HCT116 (cell line): ENCODE results near the gene PHTF1. TPM values are rescaled to one million over a fixed set of nuclear protein-coding genes. Genes with fewer than 3 reads are reported as not detected.

Source experiments
- ATAC-seq: fragments of 200-7000 bp; cut with Tn5 transposase; 2 replicates; pipeline ENCODE4 v1.9.1; 2020; ENCODE audit warnings: mild to moderate bottlenecking, moderate library complexity
- BruUV-seq: library from RNA; stranded (reverse); fragments of 400-500 nt; replicated peaks from 2 replicates; lab custom pipeline; 2021; lab: Mats Ljungman, UMichigan
- CTCF ChIA-PET: fragments of 300-600 bp; sonication (Branson Sonifier 250); formaldehyde crosslinking; loops from one replicate; lab custom pipeline; 2021; ENCODE audit warnings: antibody characterized with exemption; lab: Charles Lee
- POLR2A ChIA-PET: fragments of 300-600, 350-600 bp; sonication (Branson Sonifier 250); formaldehyde crosslinking; loops from one replicate; lab custom pipeline; 2021; ENCODE audit warnings: antibody characterized with exemption; lab: Charles Lee
- RAD21 ChIA-PET, 2 experiments: fragments of 300-600 bp; sonication (Branson Sonifier 250); formaldehyde crosslinking; loops; one replicate each; lab custom pipeline; 2023; ENCODE audit warnings: low total read pairs in 2 of 2; ENCODE audit not compliant: uncharacterized antibody in 2 of 2, unreplicated experiment in 2 of 2, low non-redundant PET in 1 of 2; lab: Charles Lee
- DNase-seq: peaks from one replicate; pipeline ENCODE4 v3.0.0-alpha.2; 2010; ENCODE audit warnings: low read depth, low spot score
- H2AFZ ChIP-seq: fragments of 200-600 bp; shearing (Covaris generic), sonication (generic); 2 replicates; pipeline ENCODE4 v1.6.1; 2017; ENCODE audit warnings: low read depth, mixed run types, mixed read lengths, antibody characterized with exemption, low read length; ENCODE audit not compliant: poor library complexity, severe bottlenecking
- H3K27ac ChIP-seq: 2 replicates; pipeline ENCODE4 v1.5.1; 2012; ENCODE audit warnings: low read depth, low read length
- H3K27me3 ChIP-seq: fragments of 200-600 bp; sonication (generic); 2 replicates; pipeline ENCODE4 v1.6.1; 2016; ENCODE audit warnings: mixed run types, low read length, mixed read lengths; ENCODE audit not compliant: insufficient read depth
- H3K36me3 ChIP-seq, 2 experiments: fragments of 200-500 bp in 1 of 2; fragments of 200-600 bp in 1 of 2; sonication (Bioruptor generic) in 1 of 2; sonication (generic) in 1 of 2; 2 replicates each; pipeline versions ENCODE4 v1.5.1 to v1.6.1; 2014 to 2016; ENCODE audit warnings: low read length in 2 of 2, inconsistent platforms in 1 of 2, mixed read lengths in 1 of 2, mixed run types in 1 of 2; ENCODE audit not compliant: insufficient read depth in 2 of 2, control insufficient read depth in 1 of 2
- H3K4me1 ChIP-seq, 2 experiments: fragments of 200-600 bp in 1 of 2; sonication (generic) in 1 of 2; 2 replicates each; pipeline versions ENCODE4 v1.5.1 to v1.6.1; 2012 to 2017; ENCODE audit warnings: low read length in 2 of 2, inconsistent platforms in 1 of 2, mild to moderate bottlenecking in 1 of 2, mixed read lengths in 1 of 2, mixed run types in 1 of 2, moderate library complexity in 1 of 2; ENCODE audit not compliant: insufficient read depth in 2 of 2, control insufficient read depth in 1 of 2
- H3K4me2 ChIP-seq: fragments of 200-600 bp; sonication (generic); 2 replicates; pipeline ENCODE4 v1.6.1; 2017; ENCODE audit warnings: mixed run types, low read length, mixed read lengths
- H3K4me3 ChIP-seq, 2 experiments: fragments of 200-600 bp in 1 of 2; sonication (generic) in 1 of 2; replicated peaks in 1 of 2; 2 replicates each; pipeline ENCODE4 v1.5.1; 2011 to 2016; ENCODE audit warnings: low read length in 2 of 2, control low read depth in 1 of 2, low read depth in 1 of 2, mild to moderate bottlenecking in 1 of 2, mixed read lengths in 1 of 2, mixed run types in 1 of 2
- H3K79me2 ChIP-seq: fragments of 200-600 bp; sonication (generic); 2 replicates; pipeline ENCODE4 v1.6.1; 2017; ENCODE audit warnings: mild to moderate bottlenecking, mixed run types, low read length, moderate library complexity, mixed read lengths; ENCODE audit not compliant: insufficient read depth
- H3K9ac ChIP-seq: fragments of 200-600 bp; sonication (generic); 2 replicates; pipeline ENCODE4 v1.6.1; 2016; ENCODE audit warnings: low read length, mixed read lengths
- H3K9me2 ChIP-seq: fragments of 200-600 bp; sonication (generic), shearing (Covaris generic); 2 replicates; pipeline ENCODE4 v1.6.1; 2017; ENCODE audit warnings: mixed run types, mild to moderate bottlenecking, moderate library complexity; ENCODE audit not compliant: insufficient read depth
- H3K9me3 ChIP-seq, 2 experiments: fragments of 200-500 bp in 1 of 2; fragments of 200-600 bp in 1 of 2; sonication (Bioruptor generic) in 1 of 2; sonication (generic) in 1 of 2; 2 replicates each; pipeline ENCODE4 v1.6.1; 2014 to 2017; ENCODE audit warnings: low read length in 2 of 2, mixed read lengths in 2 of 2, inconsistent platforms in 1 of 2, low read depth in 1 of 2, mild to moderate bottlenecking in 1 of 2, mixed run types in 1 of 2, moderate library complexity in 1 of 2; ENCODE audit not compliant: control insufficient read depth in 1 of 2, insufficient read depth in 1 of 2
- H4K20me1 ChIP-seq: fragments of 200-600 bp; sonication (generic), shearing (Covaris generic); 2 replicates; pipeline ENCODE4 v1.6.1; 2017; ENCODE audit warnings: mixed run types, mild to moderate bottlenecking, moderate library complexity; ENCODE audit not compliant: insufficient read depth
- ATF3 ChIP-seq: IDR thresholded peaks from 2 replicates; pipeline ENCODE4 v1.6.1; 2012
- CBX3 ChIP-seq: IDR thresholded peaks from 2 replicates; pipeline ENCODE4 v1.6.1; 2012; ENCODE audit warnings: low read depth
- CEBPB ChIP-seq: IDR thresholded peaks from 2 replicates; pipeline ENCODE4 v1.6.1; 2012; ENCODE audit warnings: low read depth
- EGR1 ChIP-seq: IDR thresholded peaks from 2 replicates; pipeline ENCODE4 v1.6.1; 2012; ENCODE audit warnings: low read depth
- ELF1 ChIP-seq: IDR thresholded peaks from 2 replicates; pipeline ENCODE4 v1.6.1; 2012; ENCODE audit warnings: low read depth, borderline replicate concordance
- EZH2 ChIP-seq: fragments of 200-600 bp; sonication (generic); IDR thresholded peaks from 2 replicates; pipeline ENCODE4 v1.6.1; 2017; ENCODE audit warnings: antibody characterized with exemption, mixed run types
- EZH2phosphoT487 ChIP-seq: fragments of 200-600 bp; IDR thresholded peaks from 2 replicates; pipeline ENCODE4 v1.6.1; 2018; ENCODE audit warnings: antibody characterized with exemption, borderline replicate concordance
- FOSL1 ChIP-seq: IDR thresholded peaks from 2 replicates; pipeline ENCODE4 v1.6.1; 2012; ENCODE audit warnings: low read depth
- MAX ChIP-seq: IDR thresholded peaks from 2 replicates; pipeline ENCODE4 v1.6.1; 2012
- POLR2A ChIP-seq: IDR thresholded peaks from 2 replicates; pipeline ENCODE4 v1.7.0; 2011; ENCODE audit warnings: borderline replicate concordance; ENCODE audit not compliant: insufficient read depth, insufficient read length; ENCODE audit errors: extremely low read depth
- POLR2AphosphoS5 ChIP-seq: IDR thresholded peaks from 2 replicates; pipeline ENCODE4 v1.6.1; 2011; ENCODE audit warnings: mild to moderate bottlenecking, low read depth, low read length, moderate library complexity
- RAD21 ChIP-seq: IDR thresholded peaks from 2 replicates; pipeline ENCODE4 v1.6.1; 2012; ENCODE audit warnings: low read depth, mild to moderate bottlenecking
- SIN3A ChIP-seq: IDR thresholded peaks from 2 replicates; pipeline ENCODE4 v1.6.1; 2012; ENCODE audit warnings: low read depth
- SRF ChIP-seq: IDR thresholded peaks from 2 replicates; pipeline ENCODE4 v1.6.1; 2012; ENCODE audit warnings: low read depth
- TCF7L2 ChIP-seq: IDR thresholded peaks from 2 replicates; pipeline ENCODE4 v1.7.0; 2011; ENCODE audit warnings: borderline replicate concordance, inconsistent platforms; ENCODE audit not compliant: insufficient read depth, insufficient read length; ENCODE audit errors: extremely low read depth
- YY1 ChIP-seq: IDR thresholded peaks from 2 replicates; pipeline ENCODE4 v1.6.1; 2011; ENCODE audit warnings: low read length, low read depth, moderate library complexity, mild to moderate bottlenecking; ENCODE audit not compliant: insufficient replicate concordance; ENCODE audit errors: extremely low read depth
- ZFX ChIP-seq: fragments of 450-650 bp; IDR thresholded peaks from 2 replicates; pipeline ENCODE4 v1.6.1; 2017
- ZNF274 ChIP-seq: fragments of 200-500 bp; sonication (Bioruptor generic); IDR thresholded peaks from 2 replicates; pipeline ENCODE4 v1.6.1; 2014; ENCODE audit warnings: mild to moderate bottlenecking, low read depth, low read length, inconsistent platforms
- intact Hi-C: fragments of 100-400 bp; cut with micrococcal nuclease; formaldehyde crosslinking; loops from 2 replicates; pipeline ENCODE4 v1.10.0; 2022
- total RNA-seq: library from RNA; stranded (reverse); gene quantifications from one replicate; pipeline ENCODE4 v1.2.1, GENCODE V29; 2021; ENCODE audit not compliant: unreplicated experiment
- TF ChIP-seq, protein P1 (sequence below): IDR thresholded peaks from 2 replicates; pipeline ENCODE4 v1.6.1; 2011; ENCODE audit warnings: mild to moderate bottlenecking, low read length, moderate library complexity; ENCODE audit not compliant: insufficient replicate concordance; ENCODE audit errors: extremely low read depth

Gene PHTF1
- total RNA-seq, 1 experiment from 2014 or later, result 11.4 TPM

DNA sequence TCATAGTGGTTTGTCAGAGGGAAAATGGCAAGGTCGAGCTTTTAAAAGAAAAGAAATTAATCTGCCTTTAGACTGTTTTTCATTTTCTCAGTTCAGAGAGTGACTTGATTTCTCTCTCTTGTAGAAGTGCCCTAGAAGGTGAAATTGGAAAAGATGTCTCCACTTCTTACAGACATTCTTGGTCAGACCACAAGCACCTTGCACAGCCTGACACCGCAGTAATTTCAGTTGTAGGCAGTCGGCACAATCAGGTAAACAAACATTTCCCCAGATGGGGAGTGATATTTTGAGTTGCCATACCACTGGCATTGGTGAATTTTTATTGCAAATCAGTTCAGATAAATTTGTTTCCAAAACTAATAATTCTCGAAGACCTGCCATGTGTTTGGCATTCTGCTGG, 86.8 kb downstream of the PHTF1 start:
- Histone ChIP-seq H3K36me3 (no peaks in the 10 kb centered on the region), H3K9ac (no peak overlapping the region)
- no peak for TF ChIP-seq POLR2AphosphoS5
- no peak for TF ChIP-seq CBX3
- no peak for TF ChIP-seq MAX
- TF ChIP-seq SRF, result no peak
- no peak for TF ChIP-seq ZNF274
- TF ChIP-seq ELF1, result no peak
- TF ChIP-seq EGR1, result no peak
- TF ChIP-seq, all 23 proteins: peak for 0
- DNase-seq (no peak), ATAC-seq (no peak)
- POLR2A ChIA-PET, result no interaction called here
- no peaks in the 10 kb centered on the region for H3K27me3 ChIP-seq
- no peaks in the 10 kb centered on the region for H4K20me1 ChIP-seq
- H3K9me3 ChIP-seq, result no peaks in the 10 kb centered on the region
- no peak overlapping the region for H3K4me3 ChIP-seq
- H3K9me2 ChIP-seq, result no peaks in the 10 kb centered on the region
- RAD21 ChIA-PET, result no interaction called here
- BruUV-seq, result no TSS peak
- H3K79me2 ChIP-seq, result no peaks in the 10 kb centered on the region
- no peak overlapping the region for H3K4me2 ChIP-seq
- no peak overlapping the region for H2AFZ ChIP-seq
- H3K4me1 ChIP-seq, result peaks cover 3 to 6% of the 10 kb centered on the region in 2 experiments; a peak in 3 of 4 replicates
- intact Hi-C loops, result loop anchor here (10.0 kb wide), 1 partner anchor 218 kb away; no protein-coding TSS in a partner anchor
- CTCF ChIA-PET, result no interaction called here
- no peak overlapping the region for H3K27ac ChIP-seq

DNA sequence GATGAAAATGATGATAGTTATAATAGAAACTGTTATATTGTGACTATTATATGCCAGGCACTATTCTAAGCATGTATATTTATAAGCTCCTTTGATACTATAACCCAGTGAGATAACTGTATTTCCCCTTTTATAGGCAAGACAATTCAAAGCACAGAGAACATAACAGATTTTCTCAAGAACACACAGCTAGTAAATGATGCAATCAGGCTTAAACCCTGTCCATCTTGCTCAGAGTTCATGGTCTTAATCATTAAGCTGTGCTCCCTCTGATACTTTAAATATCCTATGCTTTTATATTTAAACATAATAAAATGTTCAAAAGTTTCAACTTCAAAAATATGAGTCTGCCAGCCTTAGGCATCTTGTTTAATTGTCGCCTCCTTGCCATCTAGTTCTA, 88.6 kb downstream of the PHTF1 start:
- Histone ChIP-seq H4K20me1 (no peaks in the 10 kb centered on the region), H3K4me3 (no peak overlapping the region), H3K27ac (no peak overlapping the region), H3K9me3 (no peaks in the 10 kb centered on the region), H3K79me2 (no peaks in the 10 kb centered on the region), H2AFZ (no peak overlapping the region), H3K4me2 (no peak overlapping the region), H3K36me3 (no peaks in the 10 kb centered on the region), H3K9ac (no peak overlapping the region), H3K27me3 (no peaks in the 10 kb centered on the region), H3K4me1 (no peaks in the 10 kb centered on the region), H3K9me2 (no peaks in the 10 kb centered on the region)
- DNase-seq (no peak), ATAC-seq (no peak)
- BruUV-seq, result no TSS peak
- ChIA-PET RAD21 (no interaction called here), POLR2A (no interaction called here), CTCF (no interaction called here)
- TF ChIP-seq CEBPB (no peak), ATF3 (no peak), CBX3 (no peak), EZH2phosphoT487 (no peak), ZNF274 (no peak), TCF7L2 (no peak), RAD21 (no peak), ELF1 (no peak), YY1 (no peak), SIN3A (no peak), ZFX (no peak), SRF (no peak), POLR2A (no peak), FOSL1 (no peak), EZH2 (no peak), EGR1 (no peak)
- TF ChIP-seq, protein P1, sequence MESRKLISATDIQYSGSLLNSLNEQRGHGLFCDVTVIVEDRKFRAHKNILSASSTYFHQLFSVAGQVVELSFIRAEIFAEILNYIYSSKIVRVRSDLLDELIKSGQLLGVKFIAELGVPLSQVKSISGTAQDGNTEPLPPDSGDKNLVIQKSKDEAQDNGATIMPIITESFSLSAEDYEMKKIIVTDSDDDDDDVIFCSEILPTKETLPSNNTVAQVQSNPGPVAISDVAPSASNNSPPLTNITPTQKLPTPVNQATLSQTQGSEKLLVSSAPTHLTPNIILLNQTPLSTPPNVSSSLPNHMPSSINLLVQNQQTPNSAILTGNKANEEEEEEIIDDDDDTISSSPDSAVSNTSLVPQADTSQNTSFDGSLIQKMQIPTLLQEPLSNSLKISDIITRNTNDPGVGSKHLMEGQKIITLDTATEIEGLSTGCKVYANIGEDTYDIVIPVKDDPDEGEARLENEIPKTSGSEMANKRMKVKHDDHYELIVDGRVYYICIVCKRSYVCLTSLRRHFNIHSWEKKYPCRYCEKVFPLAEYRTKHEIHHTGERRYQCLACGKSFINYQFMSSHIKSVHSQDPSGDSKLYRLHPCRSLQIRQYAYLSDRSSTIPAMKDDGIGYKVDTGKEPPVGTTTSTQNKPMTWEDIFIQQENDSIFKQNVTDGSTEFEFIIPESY, result no peak
- intact Hi-C loops, result loop anchor here (10.0 kb wide), 1 partner anchor 216 kb away; no protein-coding TSS in a partner anchor
